ENCODE results near the gene GLRX2. TPM values are rescaled to one million over a fixed set of nuclear protein-coding genes. Genes with fewer than 3 reads are reported as not detected.

The GLRX2 gene
- polyA plus RNA-seq, 1 of the 3 experiments (the other 2 are of a cell fraction), result 12.8 TPM

GRCh38 chr1:193115629-193116227 lies 10.5 kb upstream of the GLRX2 start (continued):
- TF ChIP-seq EP300 (IDR thresholded peaks at IDR 0.05; ENCODE audit: borderline replicate concordance in 1 of 2, low read depth in 1 of 2, low read length in 1 of 2) (peak in 1 of 2 experiments; percentile 44; a peak in 1 of 4 replicates), CTCF (IDR thresholded peaks at IDR 0.05) (no peak), FOSL2 (IDR thresholded peaks at IDR 0.05; ENCODE audit: borderline replicate concordance, low read depth) (peak; percentile 99), POLR2AphosphoS5 (IDR thresholded peaks at IDR 0.05; ENCODE audit: low read depth, low read length) (peak; percentile 72; the same call in 1 of the 2 replicates), RFX5 (IDR thresholded peaks at IDR 0.05; ENCODE audit: low read length) (no peak), TAF1 (IDR thresholded peaks at IDR 0.05; ENCODE audit: borderline replicate concordance, low read depth, low read length) (peak; percentile 13; the same call in 1 of the 2 replicates), MAX (IDR thresholded peaks at IDR 0.05; ENCODE audit: low read depth) (peak; percentile 40; the same call in 1 of the 2 replicates), JUND (IDR thresholded peaks at IDR 0.05) (peak; percentile 93), MEF2A (IDR thresholded peaks at IDR 0.05; ENCODE audit: borderline replicate concordance, low read depth) (no peak), SIN3A (IDR thresholded peaks at IDR 0.05; ENCODE audit: borderline replicate concordance, low read depth, low read length) (no peak), TEAD4 (IDR thresholded peaks at IDR 0.05; ENCODE audit: borderline replicate concordance, insufficient read depth) (peak; percentile 85), MXI1 (IDR thresholded peaks at IDR 0.05; ENCODE audit: low read depth, low read length) (no peak), NFIC (IDR thresholded peaks at IDR 0.05; ENCODE audit: borderline replicate concordance) (peak; percentile 55; the same call in 1 of the 2 replicates)

- H3K27ac ChIP-seq (ENCODE audit: low read depth in 2 of 2, low read length in 1 of 2), result peak overlapping the region in 1 of 2 experiments; percentile 84; a peak in 2 of 4 replicates
- H3K4me1 ChIP-seq (ENCODE audit: control insufficient read depth in 1 of 2, insufficient read depth in 2 of 2, low read depth in 1 of 2, low read length in 1 of 2), result peaks cover 2 to 15% of the 10 kb centered on the region in 2 experiments; a peak in 3 of 4 replicates
- no peaks in the 10 kb centered on the region for H3K9me2 ChIP-seq
- no peak overlapping the region for H3K4me2 ChIP-seq
- no peaks in the 10 kb centered on the region for H3K79me2 ChIP-seq (ENCODE audit: insufficient read depth)
- TF ChIP-seq JUND (IDR thresholded peaks at IDR 0.05), result no peak
- no peak for TF ChIP-seq RCOR1 (IDR thresholded peaks at IDR 0.05; ENCODE audit: low read length)
- TF ChIP-seq SMC3 (IDR thresholded peaks at IDR 0.05; ENCODE audit: low read depth, low read length), result no peak
- TF ChIP-seq TAF1 (IDR thresholded peaks at IDR 0.05; ENCODE audit: borderline replicate concordance, low read depth, low read length), result no peak
- H4K20me1 ChIP-seq (ENCODE audit: insufficient read depth), result no peaks in the 10 kb centered on the region
- no peak overlapping the region for H3K4me3 ChIP-seq (ENCODE audit: low read depth in 2 of 2, low read length in 1 of 2)
- ChIA-PET POLR2A (no interaction called here), CTCF (no interaction called here)
- H3K9me3 ChIP-seq, result no peaks in the 10 kb centered on the region
- no peak overlapping the region for H3K9ac ChIP-seq
- H2AFZ ChIP-seq (ENCODE audit: low read depth), result no peak overlapping the region
- H3K36me3 ChIP-seq (replicated peaks in 1 of 2; ENCODE audit: control insufficient read depth in 1 of 2, insufficient read depth in 2 of 2, low read length in 1 of 2), result no peaks in the 10 kb centered on the region
- H3F3A ChIP-seq (replicated peaks; ENCODE audit: insufficient read depth), result peaks cover 5% of the 10 kb centered on the region
- no peak for DNase-seq
- H3K27me3 ChIP-seq (ENCODE audit: insufficient read depth), result no peaks in the 10 kb centered on the region
- 82% methylated on average over 6 of the region's 6 CpGs for WGBS (ENCODE audit: low lambda C conversion rate)
Observed at GRCh38 chr1:193114485-193115095, 9.4 kb upstream of the GLRX2 start.
